NCI-H446 (cell line): ENCODE measurements around the gene FBXL13.
"Not testable (repeated sequence)": the region's sequence is repeated elsewhere in the genome, so short reads cannot be mapped to it uniquely, and the experiment has no call there.

Source experiments
- DNase-seq, 2 experiments: peaks; one replicate each; lab custom pipeline; 2025; lab: John Stamatoyannopoulos, UW

FBXL13 gene

DNA sequence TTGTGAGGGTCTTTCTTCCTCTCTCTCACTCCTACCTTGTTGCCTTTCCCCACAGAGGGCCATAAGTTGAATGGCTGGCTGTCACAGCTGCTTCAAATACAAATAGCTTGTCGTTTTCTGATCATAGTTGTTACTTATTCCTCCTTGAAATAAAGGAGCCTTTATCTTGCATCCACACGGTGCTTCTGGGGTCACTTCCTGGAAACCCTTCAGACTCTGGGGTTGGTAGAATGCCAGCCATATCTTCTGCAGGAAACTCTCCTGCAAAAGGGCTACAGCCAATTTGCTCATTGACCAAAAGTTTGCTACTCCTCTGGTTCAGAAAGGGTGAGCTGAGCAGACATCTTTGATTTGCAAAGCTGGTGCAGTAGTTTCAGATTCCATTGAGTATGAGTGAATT lies 255.4 kb downstream of the FBXL13 start:
- DNase-seq = no peak

DNA sequence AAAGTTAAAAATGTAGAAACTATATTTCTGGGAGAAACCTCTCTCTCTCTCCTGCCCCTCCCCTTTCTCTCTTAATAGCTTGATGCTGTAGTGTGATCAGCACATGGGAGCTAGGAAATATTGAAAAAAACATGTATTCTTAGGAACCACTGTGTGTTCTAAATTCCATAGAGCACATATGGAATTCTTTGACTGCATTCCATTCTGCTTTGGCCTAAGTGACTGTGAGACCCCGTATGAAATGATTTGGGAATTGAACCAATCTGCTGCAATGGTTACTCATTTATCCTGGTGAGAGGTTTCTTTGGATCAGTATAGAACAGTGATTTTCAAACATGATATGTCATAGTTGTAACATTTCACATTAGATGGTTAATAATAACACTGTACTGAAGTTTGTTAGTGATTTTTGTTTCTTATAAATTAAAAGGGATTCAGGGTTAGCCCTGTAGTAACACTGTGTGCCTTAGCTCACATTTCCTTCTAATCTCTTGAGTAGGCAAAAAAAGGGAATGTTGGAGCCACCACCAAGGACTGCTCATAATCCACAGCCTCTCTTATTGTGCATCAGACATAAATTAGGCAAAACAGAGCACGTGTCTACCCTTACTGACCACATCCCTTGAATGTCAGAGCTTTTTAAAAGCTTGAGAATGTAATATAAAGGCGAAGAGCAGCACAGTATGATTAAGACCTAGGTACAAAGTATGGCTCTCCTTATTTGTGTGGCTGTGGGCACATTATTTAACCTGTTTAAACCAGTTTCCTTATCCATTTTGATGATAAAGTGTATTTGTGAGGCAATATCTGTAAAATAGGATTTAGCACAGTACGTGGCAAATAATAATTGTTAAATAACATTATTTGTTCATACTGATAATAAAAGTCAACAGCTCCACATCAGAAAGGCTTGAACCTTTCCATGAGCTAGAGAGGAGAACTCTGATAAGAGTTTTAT lies 256.7 kb downstream of the FBXL13 start:
- no peak for DNase-seq

DNA sequence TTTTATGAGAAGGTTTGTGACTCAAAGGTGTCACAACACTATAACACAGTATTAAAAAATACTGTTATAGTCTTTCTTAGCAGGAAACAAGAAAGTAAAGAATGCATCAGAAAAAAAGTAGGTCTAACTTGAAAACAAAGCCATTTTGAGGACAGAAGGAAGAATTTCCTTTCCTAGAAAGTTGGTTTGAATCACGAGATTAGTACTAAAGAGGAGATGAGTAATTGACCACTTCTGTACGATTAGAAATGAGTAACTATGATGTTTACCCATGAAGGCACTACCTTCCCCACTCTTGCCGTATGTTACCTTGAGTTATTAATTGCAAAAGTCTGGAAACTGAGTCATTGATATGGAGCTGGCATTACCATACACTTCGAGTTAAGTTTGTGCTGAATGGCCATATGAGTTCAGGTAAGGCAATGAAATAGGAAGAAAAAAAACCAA lies 260.5 kb downstream of the FBXL13 start:
- no peak for DNase-seq

DNA sequence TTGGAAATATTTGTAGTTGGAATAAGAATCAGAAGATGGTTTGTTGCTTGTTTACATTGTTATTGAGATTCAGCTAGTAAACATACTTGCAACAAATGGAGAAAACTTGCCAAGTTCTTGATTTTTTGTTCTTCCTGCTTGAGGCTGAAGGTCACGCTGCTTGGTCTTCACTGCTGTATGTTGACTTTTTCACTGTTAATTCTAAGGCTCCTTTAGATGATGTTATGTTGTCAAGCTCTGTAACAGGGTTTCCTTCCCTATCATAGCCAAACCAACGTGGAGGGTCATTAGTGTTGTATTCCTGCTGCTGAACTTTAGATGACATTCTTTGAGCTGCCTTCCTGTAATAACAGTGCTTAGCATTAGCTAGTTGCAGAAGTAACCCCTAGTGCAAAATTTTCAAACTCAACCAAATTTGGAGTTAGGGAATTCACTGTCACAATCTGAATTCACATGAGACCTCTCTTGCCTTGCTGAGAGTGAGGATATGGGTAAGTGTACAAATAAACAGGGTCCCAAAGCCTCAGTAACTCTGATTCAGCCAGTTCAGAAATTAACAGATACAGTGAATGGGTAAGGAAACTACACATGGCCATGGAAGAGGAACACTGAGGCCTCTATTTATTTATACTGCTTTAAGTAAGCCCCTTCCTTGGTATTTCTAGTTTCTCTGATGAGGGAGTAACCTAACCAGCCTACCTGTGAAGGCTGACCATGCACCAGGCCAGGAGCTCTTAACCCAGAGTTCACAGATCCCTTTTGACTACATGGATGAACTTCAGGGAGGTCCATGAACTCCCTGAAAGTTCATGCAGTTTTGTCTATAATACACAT lies 261.2 kb downstream of the FBXL13 start:
- no peak for DNase-seq

DNA sequence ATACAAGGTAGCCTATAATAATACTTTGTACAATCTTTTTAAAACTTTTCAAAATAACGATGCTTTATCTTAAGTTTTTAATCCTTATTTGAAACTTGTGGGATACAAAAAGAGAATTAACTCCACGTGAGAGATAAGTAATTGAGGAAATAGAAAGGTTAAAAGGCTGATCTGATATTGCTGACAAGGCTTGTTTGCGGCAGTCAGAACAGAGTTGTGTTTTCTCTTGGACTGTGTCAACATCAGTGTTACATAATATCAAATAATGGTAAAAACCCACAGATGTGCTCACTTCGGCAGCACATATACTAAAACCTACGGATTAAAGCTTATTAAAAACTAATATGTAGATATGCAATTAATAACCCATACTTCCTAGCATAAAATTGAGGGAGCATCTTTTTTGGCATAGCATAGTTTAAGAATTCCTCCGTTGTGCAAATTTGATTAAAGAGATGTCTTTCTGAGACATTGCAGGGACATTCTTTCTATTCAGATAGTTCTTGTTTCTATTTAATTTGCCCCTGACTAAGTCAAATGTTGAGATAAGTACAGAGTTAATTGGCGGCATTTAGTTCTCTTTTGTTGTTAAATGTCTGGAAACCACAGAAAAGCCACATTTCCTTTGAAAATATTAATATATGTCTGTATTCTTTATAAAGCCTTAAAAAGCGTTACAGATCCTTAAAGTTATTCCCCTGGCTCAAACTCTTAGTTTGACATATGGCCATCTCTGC lies 262.5 kb downstream of the FBXL13 start:
- no peak for DNase-seq

DNA sequence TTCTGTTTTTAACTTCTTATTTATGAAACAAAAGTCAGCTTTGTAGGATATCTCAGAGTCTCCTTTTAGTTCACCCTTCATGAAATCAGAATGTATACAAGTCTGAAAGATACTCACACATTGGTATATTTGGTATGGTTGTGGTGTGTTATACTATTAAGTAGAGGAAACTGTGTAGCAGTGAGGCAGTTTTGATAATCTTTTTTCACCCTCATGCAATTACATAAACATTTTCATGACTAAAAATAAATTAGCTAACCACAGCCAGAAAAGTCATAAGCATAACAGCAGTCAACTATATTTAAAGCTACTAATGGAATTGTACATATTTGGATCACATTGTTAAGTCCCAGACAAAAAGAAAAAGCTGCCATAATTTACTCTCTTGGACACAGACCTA lies 263.7 kb downstream of the FBXL13 start:
- no peak for DNase-seq

DNA sequence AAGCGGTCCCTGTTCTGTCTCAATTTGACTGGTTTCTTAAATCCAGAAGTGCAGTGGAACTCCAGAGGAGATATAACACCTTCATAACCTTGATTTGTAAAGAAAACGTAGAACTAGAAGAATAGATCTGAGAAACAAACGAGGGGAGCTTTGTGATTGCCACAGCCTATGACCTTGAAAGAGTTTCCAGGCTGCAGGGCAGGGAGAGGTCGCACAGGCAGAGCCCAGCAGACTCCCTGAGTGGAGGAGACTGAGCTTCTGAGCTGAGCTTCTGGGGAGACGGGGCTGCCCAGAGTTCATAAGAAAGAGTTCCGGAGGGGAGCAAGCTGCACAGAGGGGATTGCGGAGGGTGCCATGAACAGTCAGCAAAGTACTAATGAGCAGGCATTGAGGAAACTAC lies 268.0 kb downstream of the FBXL13 start:
- no peak for DNase-seq

DNA sequence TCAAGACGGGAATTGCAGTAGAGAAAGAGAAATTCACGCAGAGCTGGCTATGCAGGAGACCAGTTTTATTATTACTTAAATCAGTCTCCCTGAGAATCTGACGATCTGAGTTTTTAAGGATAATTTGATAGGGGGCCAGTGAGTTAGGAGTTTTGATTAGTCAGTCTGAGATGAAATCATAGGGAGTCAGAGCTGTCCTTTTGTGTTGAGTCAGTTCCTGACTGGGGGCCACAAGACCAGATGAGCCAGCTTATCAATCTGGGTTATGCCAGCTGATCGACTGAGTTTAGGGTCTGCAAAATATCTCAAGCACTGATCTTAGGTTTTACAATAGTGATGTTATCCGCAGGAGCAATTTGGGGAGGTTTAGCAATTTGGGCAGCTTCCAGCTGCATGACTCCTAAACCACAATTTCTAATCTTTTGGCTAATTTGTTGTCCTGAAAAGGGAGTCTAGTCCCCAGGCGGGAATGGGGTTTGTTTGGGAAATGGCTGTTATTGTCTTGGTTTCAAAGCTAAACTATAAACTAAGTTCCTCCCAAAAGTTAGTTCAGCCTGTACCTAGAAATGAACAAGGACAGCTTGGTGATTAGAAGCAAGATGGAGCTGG lies 278.5 kb downstream of the FBXL13 start:
- not testable (repeated sequence) for DNase-seq

DNA sequence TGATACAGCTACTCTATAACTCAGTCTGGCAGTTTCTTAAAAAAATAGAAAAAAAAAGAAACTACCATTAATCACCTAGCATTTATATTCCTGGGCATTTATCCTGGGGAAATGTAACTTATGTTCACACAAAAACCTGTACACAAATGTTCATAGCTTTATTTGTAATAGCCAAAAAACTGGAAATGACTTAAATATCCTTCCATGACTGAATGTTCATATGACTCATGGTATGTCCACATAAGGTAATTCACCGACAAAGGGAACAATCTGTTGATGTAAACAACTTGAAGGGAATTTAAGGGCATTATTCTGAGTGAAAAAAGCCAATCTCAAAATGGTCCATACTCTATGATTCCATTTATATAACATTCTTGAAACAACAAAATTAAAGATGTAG lies 280.0 kb downstream of the FBXL13 start:
- DNase-seq = not testable (repeated sequence)

DNA sequence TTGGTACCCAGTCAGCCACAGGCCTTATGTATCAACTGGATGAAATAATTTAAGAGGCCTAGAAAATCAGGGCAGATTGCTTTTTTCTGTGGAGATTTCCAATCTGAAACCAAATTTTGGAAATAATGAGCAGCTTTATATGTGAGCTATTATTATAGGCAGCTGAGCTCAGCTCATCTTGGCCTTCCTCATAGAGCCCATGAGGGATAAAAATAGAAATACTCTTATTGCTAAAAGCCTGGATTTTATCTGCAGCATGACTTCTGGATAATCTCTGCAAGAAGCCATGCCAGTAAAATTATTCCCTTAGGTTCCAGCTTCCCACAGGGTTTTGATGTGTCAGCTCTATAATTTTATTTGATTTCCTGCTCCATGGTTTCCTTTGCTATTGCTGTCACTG lies 282.8 kb downstream of the FBXL13 start:
- DNase-seq = not testable (repeated sequence)

DNA sequence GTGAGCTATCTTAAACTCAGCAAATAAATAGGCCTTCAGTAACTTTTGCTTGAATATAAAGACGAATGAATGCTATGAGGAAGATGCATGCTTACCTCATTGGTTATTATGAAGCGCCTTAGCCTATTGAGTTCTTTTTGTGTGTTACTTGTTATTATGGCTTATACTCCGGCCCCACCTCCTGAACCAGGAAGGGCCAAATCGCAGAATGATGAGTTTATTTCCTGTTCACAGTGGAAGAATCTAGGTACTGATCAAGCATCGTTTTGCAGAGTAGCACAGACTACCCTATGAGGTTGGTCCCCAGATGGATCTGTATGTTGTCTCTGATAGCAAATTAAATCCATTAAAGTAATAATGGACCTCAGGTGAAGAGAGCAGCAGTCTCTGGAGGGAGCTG lies 283.2 kb downstream of the FBXL13 start:
- DNase-seq = not testable (repeated sequence)

DNA sequence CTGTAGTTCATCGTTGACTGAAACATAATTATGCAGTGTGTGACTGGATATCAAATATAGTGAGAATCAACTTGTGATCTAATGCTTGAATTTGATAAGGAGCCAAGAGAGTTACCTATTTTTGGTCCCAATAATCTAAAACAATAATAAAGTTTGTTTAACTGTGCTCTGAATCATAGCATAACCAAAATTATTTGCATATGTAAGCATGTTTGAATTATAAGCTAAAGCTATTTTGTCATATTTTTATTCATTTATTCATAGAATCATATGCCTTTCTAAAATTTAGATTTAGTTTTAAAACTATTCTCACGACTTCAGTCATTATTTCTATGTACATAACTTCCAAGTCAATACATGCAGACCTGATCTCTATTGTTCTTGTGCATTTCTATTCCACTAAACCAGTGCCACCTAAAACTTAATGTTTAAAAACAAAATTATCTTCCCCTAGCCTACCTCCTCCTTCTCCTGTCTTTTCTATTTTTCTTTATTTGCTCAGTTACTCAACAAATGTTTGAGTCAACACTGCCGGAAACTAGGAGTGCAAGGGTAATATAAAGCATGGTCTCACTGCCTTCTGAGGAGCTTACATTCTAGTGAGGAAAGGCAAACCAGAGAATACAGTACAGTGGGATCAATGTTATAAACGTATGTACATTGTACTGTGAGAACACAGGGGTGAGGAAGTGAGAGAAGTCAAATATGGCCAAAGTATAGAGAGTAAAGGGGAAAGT lies 284.1 kb downstream of the FBXL13 start:
- DNase-seq = not testable (repeated sequence)

DNA sequence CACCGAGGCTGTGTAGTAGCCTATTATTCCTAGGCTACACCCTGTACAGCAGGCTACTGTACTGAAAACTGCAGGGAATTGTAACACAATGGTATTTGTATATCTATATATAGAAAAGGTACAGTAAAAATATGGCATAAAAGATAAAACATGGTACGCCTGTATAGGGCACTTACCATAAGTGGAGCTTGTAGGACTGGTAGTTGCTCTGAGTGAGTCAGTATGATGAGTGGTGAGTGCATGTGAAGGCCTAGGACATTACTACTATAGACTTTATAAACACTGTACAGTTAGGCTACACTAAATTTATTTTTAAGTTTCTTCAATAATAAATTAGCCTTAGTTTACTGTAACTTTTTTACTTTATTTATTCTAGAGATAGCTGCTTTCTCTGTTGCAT lies 285.8 kb downstream of the FBXL13 start:
- DNase-seq = not testable (repeated sequence)

DNA sequence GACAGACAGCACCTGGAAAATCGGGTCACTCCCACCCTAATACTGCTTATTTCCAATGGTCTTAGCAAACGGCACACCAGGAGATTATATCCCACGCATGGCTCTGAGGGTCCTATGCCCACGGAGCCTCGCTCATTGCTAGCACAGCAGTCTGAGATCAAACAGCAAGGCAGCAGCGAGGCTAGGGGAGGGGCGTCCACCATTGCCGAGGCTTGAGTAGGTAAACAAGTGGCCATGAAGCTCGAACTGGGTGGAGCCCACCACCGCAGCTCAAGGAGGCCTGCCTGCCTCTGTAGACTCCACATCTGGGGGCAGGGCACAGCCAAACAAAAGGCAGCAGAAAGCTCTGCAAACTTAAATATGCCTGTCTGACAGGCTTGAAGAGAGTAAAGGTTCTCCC lies 293.7 kb downstream of the FBXL13 start:
- not testable (repeated sequence) for DNase-seq

DNA sequence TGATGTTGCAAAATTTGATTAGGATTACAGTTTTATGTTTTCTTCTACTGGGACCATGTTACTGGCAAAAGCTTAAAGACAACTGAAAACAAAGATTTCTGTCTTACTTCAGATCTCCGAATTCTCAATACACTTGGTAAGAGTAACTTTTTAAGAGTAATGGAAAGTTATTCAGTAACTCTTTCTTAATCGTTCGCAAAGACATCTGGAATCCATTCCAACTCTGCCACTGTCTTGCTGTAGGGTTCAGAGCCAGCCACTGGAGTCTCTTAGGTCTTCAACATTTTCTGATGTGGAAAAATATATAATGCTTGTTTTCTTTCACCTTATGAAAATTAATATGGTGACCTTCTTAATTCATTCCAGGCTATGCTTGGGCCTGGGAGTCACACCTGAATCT lies 295.9 kb downstream of the FBXL13 start:
- not testable (repeated sequence) for DNase-seq

DNA sequence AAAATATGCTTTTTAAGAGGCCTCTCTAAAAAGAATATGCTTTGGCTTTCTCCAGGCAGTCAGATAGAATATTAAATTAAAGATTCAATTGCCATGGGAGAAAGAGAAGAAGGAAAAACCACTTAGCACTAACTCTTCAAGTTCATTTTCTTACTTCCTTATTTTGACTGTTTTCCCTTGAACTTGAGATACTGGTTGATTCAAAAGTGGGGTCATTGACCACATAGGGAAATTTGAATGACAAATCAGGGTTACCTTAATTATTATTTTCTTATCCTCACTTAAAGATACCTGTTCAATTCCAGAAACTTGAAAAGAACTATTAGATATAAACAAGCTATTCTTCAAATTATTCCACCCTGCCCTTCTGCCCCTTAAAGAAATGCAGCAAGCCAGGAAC lies 298.4 kb downstream of the FBXL13 start:
- not testable (repeated sequence) for DNase-seq

DNA sequence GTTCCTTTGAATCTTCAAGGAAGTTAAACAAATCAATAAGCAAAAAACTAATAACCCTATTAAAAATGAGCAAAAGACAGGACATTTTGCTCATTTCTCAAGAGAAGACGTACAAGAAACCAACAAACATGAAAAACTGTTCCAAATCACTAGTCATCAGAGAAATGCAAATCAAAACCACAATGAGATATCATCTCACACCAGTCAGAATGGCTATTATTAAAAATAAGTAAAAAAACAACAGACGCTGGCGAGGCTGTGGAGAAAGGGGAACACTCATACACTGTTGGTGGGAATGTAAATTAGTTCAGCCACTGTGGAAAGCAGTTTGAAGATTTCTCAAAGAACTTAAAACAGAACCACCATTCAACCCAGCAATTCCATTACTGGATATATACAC lies 304.1 kb downstream of the FBXL13 start:
- not testable (repeated sequence) for DNase-seq

DNA sequence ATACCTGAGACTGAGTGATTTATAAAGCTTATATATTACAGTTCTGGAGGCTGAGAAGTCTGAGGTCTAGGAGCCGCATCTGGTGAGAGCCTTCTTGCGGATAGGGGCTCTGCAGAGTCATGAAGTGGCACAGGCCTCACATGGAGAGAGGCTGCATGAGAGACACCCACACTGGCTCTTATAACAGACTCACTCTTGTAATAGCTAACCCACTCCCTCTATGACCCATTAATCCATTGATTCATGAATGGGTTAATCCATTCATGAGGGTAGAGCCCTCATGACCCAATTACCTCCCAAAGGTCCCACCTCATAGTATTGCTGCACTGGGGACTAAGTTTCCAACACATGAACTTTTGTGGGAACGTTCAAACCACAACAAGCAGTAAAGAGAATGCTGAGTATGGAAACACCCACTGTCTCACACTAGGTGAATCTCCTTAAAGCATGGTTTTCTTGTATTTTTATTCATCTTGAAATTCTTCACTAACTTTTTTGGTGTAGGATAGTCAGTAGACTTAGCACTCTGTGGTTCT lies 304.9 kb downstream of the FBXL13 start:
- not testable (repeated sequence) for DNase-seq

DNA sequence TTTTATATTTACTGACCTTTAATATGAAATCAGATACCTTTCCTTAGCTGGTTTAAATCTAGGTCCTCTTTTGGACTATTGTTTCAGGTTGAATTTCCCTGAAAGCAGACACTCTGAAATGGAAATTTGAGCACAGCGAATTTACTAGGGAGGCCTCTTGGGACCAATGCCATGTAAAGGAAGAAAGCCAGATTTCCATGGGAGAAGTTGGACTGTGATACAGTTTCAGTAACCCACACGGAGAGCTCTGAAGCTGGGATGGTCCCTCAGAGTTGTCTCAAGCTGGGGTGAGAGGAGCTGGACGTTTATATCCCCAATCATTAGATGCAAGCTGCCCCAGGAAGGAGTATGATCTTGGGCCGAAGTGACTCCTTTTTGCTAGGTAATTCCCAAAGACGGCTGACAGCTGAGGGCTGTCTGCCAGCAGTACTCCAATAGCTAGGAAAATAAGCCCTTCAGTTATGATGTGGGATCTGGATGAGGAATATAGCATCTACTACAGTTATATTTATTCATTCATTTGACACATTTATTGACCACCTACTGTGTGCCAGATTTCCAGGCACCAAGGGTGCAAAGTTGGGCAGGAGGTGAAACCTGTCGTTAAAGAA lies 311.2 kb downstream of the FBXL13 start:
- peak in 1 of 2 experiments; percentile 8 for DNase-seq
